GM10266 (cell line): ENCODE measurements around the gene MPHOSPH6.
"Not testable (repeated sequence)": the region's sequence is repeated elsewhere in the genome, so short reads cannot be mapped to it uniquely, and the experiment has no call there.

Experiments
- DNase-seq: peaks from one replicate; pipeline ENCODE4 v3.0.0; 2012; ENCODE audit errors: extremely low spot score
- TF ChIP-seq, protein P1 (sequence below): IDR thresholded peaks from 2 replicates; pipeline ENCODE4 v1.5.1; 2012; ENCODE audit warnings: mild to moderate bottlenecking, low read depth; ENCODE audit not compliant: control insufficient read depth, insufficient read depth; ENCODE audit errors: missing control alignments

Gene MPHOSPH6

GRCh38 chr16:82152196-82152595 lies 17.8 kb downstream of the MPHOSPH6 start:
- TF ChIP-seq, protein P1, sequence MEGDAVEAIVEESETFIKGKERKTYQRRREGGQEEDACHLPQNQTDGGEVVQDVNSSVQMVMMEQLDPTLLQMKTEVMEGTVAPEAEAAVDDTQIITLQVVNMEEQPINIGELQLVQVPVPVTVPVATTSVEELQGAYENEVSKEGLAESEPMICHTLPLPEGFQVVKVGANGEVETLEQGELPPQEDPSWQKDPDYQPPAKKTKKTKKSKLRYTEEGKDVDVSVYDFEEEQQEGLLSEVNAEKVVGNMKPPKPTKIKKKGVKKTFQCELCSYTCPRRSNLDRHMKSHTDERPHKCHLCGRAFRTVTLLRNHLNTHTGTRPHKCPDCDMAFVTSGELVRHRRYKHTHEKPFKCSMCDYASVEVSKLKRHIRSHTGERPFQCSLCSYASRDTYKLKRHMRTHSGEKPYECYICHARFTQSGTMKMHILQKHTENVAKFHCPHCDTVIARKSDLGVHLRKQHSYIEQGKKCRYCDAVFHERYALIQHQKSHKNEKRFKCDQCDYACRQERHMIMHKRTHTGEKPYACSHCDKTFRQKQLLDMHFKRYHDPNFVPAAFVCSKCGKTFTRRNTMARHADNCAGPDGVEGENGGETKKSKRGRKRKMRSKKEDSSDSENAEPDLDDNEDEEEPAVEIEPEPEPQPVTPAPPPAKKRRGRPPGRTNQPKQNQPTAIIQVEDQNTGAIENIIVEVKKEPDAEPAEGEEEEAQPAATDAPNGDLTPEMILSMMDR = no peak
- no peak for DNase-seq

GRCh38 chr16:82150549-82150948 lies 19.5 kb downstream of the MPHOSPH6 start:
- DNase-seq = no peak
- TF ChIP-seq, protein P1 = no peak

GRCh38 chr16:82149536-82149935 lies 20.5 kb downstream of the MPHOSPH6 start:
- TF ChIP-seq, protein P1 = no peak
- DNase-seq = no peak

- DNase-seq = no peak
- TF ChIP-seq, protein P1 = no peak
Observed at GRCh38 chr16:82147546-82147945, 22.5 kb downstream of the MPHOSPH6 start.

DNA sequence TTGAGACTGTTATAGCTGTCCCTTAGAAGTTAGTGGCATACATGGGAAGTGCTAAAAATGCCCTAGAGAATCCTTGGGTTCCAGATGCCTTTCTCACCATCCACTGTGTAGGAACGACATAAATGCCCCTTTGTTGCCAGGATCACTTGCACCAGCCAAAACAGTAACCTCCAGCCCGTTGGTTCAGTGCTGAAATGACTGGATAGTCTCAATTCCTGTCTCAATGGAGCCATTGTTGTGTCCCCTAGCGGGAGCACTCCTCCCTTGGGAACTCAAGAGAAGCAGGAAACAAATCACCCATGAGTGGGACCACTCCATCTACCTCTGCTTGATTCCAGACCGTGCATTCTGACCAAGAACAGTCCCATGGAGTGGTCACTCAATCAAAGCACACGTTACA lies 23.1 kb downstream of the MPHOSPH6 start:
- DNase-seq = no peak

GRCh38 chr16:82146556-82146955 lies 23.5 kb downstream of the MPHOSPH6 start:
- no peak for DNase-seq
- TF ChIP-seq, protein P1 = no peak

More for the DNA sequence above, 23.1 kb downstream of the MPHOSPH6 start:
- TF ChIP-seq, protein P1 = no peak

- not testable (repeated sequence) for DNase-seq
Observed at GRCh38 chr16:82139286-82139571, 30.8 kb downstream of the MPHOSPH6 start.

- TF ChIP-seq, protein P1 = no peak
- no peak for DNase-seq
Observed at GRCh38 chr16:82138478-82139285, 31.3 kb downstream of the MPHOSPH6 start.
